Glutamatergic neuron (in vitro differentiated cells): ENCODE measurements around the gene SLC16A6. TPM values are rescaled to one million over a fixed set of nuclear protein-coding genes. Genes with fewer than 3 reads are reported as not detected.
"Not testable (repeated sequence)": the region's sequence is repeated elsewhere in the genome, so short reads cannot be mapped to it uniquely, and the experiment has no call there.

Experiments used
- DNase-seq: peaks from one replicate; pipeline ENCODE4 v3.0.0; 2022
- H3K27ac Mint-ChIP-seq: one replicate; pipeline ENCODE4 v1.8.0; 2020; ENCODE audit warnings: mild to moderate bottlenecking, mixed read lengths, inconsistent platforms; ENCODE audit not compliant: unreplicated experiment
- H3K27me3 Mint-ChIP-seq: one replicate; pipeline ENCODE4 v1.8.0; 2020; ENCODE audit warnings: mild to moderate bottlenecking, moderate library complexity, mixed read lengths, inconsistent platforms; ENCODE audit not compliant: unreplicated experiment
- H3K36me3 Mint-ChIP-seq: one replicate; pipeline ENCODE4 v1.8.0; 2020; ENCODE audit warnings: mild to moderate bottlenecking, mixed read lengths, inconsistent platforms; ENCODE audit not compliant: unreplicated experiment
- H3K4me1 Mint-ChIP-seq: one replicate; pipeline ENCODE4 v1.8.0; 2020; ENCODE audit warnings: mild to moderate bottlenecking, low read depth, mixed read lengths, inconsistent platforms; ENCODE audit not compliant: unreplicated experiment
- H3K4me3 Mint-ChIP-seq: one replicate; pipeline ENCODE4 v1.8.0; 2020; ENCODE audit warnings: mild to moderate bottlenecking, mixed read lengths, inconsistent platforms; ENCODE audit not compliant: unreplicated experiment
- H3K9me3 Mint-ChIP-seq: one replicate; pipeline ENCODE4 v1.8.0; 2020; ENCODE audit warnings: mild to moderate bottlenecking, moderate library complexity, mixed read lengths, inconsistent platforms; ENCODE audit not compliant: unreplicated experiment
- total RNA-seq: library from RNA; stranded (reverse); fragmentation: NEBNext Ultra II Directional; extraction: Animal tissue kit (Norgen Biotek cat#: 25700); gene quantifications from one replicate; pipeline ENCODE4 v1.2.1, GENCODE V29; 2021; ENCODE audit not compliant: unreplicated experiment
- TF ChIP-seq, protein P1 (sequence below): fragments of 200-600 bp; sonication (generic); IDR thresholded peaks from one replicate; pipeline ENCODE4 v1.5.0; 2021; ENCODE audit not compliant: partially characterized antibody, unreplicated experiment

The SLC16A6 gene
- total RNA-seq, 1 donor from 2014 or later, result 0.25 TPM

DNA sequence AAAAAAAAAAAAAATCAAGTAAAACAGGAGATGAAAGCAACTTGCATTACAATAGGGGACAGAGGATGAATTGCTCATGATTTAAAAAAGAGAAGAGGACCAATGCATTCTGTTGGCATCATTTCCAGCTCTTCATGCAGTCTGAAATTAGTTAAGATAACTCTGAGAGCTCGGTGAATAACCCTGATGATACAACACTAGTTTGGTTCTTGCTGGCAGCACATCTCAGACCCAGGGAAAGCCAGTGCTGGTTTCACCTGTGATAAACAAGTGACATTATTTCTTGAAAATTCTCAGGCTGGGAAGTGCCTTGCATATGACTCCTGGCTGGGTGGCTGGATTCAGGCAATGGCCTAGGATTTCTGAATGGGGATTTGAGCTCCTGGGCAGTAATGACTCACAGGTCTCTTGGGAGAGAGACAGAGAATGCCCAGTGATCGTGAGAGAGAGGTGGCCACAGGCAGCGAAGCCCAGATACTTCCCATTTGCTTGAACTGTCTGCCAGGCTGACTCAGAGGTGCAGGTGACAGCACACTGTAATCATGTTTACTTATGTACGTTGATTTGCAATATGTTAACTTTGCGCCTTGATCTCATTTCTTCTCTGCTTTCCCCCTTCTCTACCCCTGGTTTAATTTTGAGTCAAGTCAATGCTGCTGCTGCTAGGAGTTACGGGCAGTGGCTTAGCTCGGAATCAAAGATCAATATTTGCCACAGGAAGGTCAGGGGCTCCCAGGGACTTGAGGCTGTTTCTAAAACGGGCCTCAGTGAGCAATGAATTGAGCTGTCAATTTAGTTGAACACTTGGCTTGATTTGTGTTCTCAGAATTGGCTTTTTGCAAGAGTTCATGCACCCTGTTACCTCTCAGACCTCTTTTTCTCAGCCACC is 27.4 kb upstream of the SLC16A6 start:
- Mint-ChIP-seq H3K27me3 (peaks cover 2% of the 10 kb centered on the region), H3K9me3 (peaks cover 3% of the 10 kb centered on the region), H3K4me3 (peak overlapping the region; percentile 46), H3K4me1 (peaks cover 13% of the 10 kb centered on the region), H3K27ac (peak overlapping the region; percentile 6), H3K36me3 (no peaks in the 10 kb centered on the region)
- TF ChIP-seq, protein P1, sequence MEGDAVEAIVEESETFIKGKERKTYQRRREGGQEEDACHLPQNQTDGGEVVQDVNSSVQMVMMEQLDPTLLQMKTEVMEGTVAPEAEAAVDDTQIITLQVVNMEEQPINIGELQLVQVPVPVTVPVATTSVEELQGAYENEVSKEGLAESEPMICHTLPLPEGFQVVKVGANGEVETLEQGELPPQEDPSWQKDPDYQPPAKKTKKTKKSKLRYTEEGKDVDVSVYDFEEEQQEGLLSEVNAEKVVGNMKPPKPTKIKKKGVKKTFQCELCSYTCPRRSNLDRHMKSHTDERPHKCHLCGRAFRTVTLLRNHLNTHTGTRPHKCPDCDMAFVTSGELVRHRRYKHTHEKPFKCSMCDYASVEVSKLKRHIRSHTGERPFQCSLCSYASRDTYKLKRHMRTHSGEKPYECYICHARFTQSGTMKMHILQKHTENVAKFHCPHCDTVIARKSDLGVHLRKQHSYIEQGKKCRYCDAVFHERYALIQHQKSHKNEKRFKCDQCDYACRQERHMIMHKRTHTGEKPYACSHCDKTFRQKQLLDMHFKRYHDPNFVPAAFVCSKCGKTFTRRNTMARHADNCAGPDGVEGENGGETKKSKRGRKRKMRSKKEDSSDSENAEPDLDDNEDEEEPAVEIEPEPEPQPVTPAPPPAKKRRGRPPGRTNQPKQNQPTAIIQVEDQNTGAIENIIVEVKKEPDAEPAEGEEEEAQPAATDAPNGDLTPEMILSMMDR, result no peak
- no peak for DNase-seq

DNA sequence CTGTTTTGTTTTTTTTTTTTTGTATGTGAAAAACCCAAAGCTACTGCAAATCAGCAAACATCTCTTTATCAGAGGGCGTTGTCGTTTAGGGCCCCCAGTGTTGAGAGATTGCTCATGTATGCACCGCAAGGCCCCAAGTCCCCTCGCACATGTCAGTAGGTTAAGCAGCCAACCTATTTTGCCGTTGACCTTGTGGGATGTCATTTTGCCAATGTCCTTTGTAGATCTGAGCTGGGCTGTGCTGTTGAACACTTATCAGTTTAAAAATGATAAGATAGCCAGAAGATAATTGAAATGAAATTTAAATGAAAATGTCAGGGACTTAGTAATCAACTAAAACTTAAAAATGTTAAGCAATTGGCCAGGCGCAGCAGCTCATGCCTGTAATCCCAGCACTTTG is 26.5 kb upstream of the SLC16A6 start:
- no peaks in the 10 kb centered on the region for H3K36me3 Mint-ChIP-seq
- no peak overlapping the region for H3K27ac Mint-ChIP-seq
- peaks cover 2% of the 10 kb centered on the region for H3K27me3 Mint-ChIP-seq
- TF ChIP-seq, protein P1, result no peak
- DNase-seq, result no peak
- peaks cover 13% of the 10 kb centered on the region for H3K4me1 Mint-ChIP-seq
- H3K9me3 Mint-ChIP-seq, result peaks cover 3% of the 10 kb centered on the region
- H3K4me3 Mint-ChIP-seq, result no peak overlapping the region

DNA sequence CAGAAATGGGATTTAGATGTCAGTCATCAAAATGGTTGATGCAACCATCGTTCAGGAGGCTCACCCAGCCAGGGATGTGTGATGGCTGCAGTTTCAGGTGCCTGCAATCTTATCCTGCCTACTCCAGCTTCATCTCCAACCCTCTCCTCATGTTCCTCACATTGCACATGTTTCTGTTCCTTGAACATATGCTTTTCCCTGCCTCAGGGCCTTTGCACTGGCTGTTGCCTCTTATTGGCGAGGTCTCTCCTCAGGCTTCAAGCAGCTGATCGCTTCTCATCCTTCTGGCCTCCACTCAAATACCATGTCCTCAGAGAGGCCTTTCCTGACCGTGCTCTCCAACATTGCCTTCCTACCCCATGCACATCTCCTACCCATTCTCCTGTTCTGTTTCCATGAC is 25.0 kb upstream of the SLC16A6 start:
- peaks cover 2% of the 10 kb centered on the region for H3K27me3 Mint-ChIP-seq
- DNase-seq, result no peak
- no peaks in the 10 kb centered on the region for H3K36me3 Mint-ChIP-seq
- H3K4me3 Mint-ChIP-seq, result no peak overlapping the region
- H3K27ac Mint-ChIP-seq, result no peak overlapping the region
- peaks cover 3% of the 10 kb centered on the region for H3K9me3 Mint-ChIP-seq
- H3K4me1 Mint-ChIP-seq, result peaks cover 13% of the 10 kb centered on the region
- TF ChIP-seq, protein P1, result no peak

DNA sequence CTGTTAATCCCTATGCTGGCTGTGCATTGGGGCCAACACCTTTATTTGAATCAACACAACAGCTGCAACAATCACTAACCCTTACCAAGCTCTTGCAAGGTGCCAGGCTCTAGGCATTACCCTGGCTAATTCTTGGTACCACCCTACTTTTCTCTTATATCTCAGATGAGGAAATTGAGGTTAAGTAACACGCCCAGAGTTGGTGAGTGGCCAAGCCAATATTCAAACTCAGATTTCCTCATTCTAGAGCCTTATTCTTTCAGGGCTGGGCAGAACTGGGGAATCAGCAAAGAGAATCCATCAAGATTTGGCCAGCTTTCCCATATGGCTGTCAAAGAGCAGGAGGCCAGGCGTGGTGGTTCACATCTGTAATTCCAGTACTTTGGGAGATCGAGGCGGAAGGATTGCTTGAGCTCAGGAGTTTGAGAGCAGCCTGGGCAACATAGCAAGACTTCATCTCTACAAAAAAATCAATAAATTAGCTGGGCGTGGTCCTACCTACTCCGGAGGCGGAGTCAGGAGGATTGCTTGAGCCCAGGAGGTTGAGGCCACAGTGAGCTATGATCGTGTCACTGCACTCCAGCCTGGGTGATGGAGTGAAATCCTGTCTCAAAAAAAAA is 24.1 kb upstream of the SLC16A6 start:
- DNase-seq, result no peak
- TF ChIP-seq, protein P1, result no peak
- H3K4me3 Mint-ChIP-seq, result no peak overlapping the region
- H3K27ac Mint-ChIP-seq, result no peak overlapping the region
- H3K36me3 Mint-ChIP-seq, result no peaks in the 10 kb centered on the region
- peaks cover 9% of the 10 kb centered on the region for H3K4me1 Mint-ChIP-seq
- peaks cover 2% of the 10 kb centered on the region for H3K27me3 Mint-ChIP-seq
- peaks cover 5% of the 10 kb centered on the region for H3K9me3 Mint-ChIP-seq

DNA sequence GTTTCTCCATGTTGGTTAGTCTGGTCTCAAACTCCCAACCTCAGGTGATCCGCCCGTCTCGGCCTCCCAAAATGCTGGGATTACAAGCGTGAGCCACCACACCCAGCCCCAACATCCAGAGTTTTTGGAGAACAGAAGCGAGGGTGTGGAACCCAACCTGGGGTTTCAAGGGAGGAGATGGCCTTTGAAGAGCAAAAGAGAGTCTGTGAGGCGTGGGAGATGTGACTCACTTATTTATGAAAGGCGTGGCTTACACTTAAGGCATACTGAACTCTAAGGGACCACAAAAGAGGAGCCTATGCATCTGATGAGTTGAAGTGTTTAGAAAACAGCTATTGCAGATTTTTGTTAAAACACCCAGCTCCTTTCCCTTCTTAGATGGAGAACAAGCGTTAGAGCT is 19.2 kb upstream of the SLC16A6 start:
- H3K4me3 Mint-ChIP-seq, result no peak overlapping the region
- H3K27me3 Mint-ChIP-seq, result no peaks in the 10 kb centered on the region
- TF ChIP-seq, protein P1, result no peak
- no peak for DNase-seq
- H3K27ac Mint-ChIP-seq, result no peak overlapping the region
- no peaks in the 10 kb centered on the region for H3K36me3 Mint-ChIP-seq
- peaks cover 3% of the 10 kb centered on the region for H3K9me3 Mint-ChIP-seq
- peaks cover 11% of the 10 kb centered on the region for H3K4me1 Mint-ChIP-seq

DNA sequence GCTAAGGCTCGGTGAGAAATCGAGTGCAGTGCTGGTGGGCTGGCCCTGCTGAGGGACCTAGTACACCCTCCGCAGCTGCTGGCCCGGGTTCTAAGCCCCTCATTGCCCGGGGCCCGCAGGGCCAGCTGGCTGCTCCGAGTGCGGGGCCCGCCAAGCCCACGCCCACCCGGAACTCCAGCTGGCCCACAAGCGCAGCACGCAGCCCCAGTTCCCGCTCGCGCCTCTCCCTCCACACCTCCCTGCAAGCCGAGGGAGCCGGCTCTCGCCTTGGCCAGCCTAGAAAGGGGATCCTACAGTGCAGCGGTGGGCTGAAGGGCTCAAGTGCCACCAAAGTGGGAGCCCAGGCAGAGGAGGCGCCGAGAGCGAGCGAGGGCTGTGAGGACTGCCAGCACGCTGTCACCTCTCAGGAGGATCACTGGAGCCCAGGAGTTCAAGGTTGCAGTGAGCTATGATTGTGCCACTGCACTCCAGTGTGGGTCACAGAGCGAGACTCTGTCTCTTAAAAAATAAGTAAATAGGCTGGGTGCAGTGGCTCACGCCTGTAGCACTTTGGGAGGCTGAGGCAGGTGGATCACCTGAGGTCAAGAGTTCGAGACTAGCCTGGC is 18.2 kb upstream of the SLC16A6 start:
- H3K9me3 Mint-ChIP-seq, H3K27ac Mint-ChIP-seq, H3K27me3 Mint-ChIP-seq, H3K36me3 Mint-ChIP-seq, H3K4me3 Mint-ChIP-seq, DNase-seq: not testable (repeated sequence)
- peaks cover 11% of the 10 kb centered on the region for H3K4me1 Mint-ChIP-seq

DNA sequence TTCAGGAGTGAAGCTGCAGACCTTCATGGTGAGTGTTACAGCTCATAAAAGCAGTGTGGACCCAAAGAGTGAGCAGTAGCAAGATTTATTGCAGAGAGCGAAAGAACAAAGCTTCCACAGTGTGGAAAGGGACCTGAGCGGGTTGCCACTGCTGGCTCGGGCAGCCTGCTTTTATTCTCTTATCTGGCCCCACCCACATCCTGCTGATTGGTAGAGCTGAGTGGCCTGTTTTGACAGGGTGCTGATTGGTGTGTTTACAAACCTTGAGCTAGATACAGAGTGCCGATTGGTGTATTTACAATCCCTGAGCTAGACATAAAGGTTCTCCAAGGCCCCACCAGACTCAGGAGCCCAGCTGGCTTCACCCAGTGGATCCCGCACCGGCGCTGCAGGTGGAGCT is 17.6 kb upstream of the SLC16A6 start:
- H3K4me3 Mint-ChIP-seq, H3K9me3 Mint-ChIP-seq, H3K36me3 Mint-ChIP-seq, DNase-seq, H3K27ac Mint-ChIP-seq, H3K27me3 Mint-ChIP-seq: not testable (repeated sequence)
- H3K4me1 Mint-ChIP-seq, result peaks cover 11% of the 10 kb centered on the region
